Measurements from ENCODE around the gene MERTK. TPM values are rescaled to one million over a fixed set of nuclear protein-coding genes. Genes with fewer than 3 reads are reported as not detected.

Gene MERTK
- total and polyA plus RNA-seq, 2 of the 8 experiments (the other 6 are each of a cell fraction or from before 2014, with no cell fraction given), result 6.5 to 7.0 TPM

DNA sequence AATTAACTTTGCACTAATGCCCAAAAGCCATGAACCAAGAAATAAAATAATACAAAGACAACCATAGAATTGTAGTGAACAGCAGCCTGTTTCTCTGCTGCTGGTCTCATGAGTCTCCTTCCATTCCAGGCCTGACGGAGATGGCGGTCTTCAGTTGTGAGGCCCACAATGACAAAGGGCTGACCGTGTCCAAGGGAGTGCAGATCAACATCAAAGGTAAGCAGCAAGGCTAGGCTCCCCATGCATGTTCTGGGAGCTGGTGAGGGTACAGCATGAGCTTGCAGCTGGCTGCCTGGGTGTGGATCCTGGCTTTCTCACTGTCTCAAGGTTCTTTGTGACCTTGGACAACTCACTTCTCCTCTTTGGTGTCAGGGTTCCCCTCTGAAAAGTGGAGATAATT lies 66.7 kb downstream of the MERTK start:
- no peaks in the 10 kb centered on the region for H3K27me3 ChIP-seq (replicated peaks in 1 of 4; ENCODE audit: control insufficient read depth in 3 of 4, extremely low read depth in 1 of 4, insufficient read depth in 3 of 4, low read length in 3 of 4)
- H2BK12ac ChIP-seq (ENCODE audit: low read depth, low read length), result no peak overlapping the region
- POLR2A ChIA-PET (ENCODE audit: partially characterized antibody), result no interaction called here
- no peak overlapping the region for H3K23ac ChIP-seq (ENCODE audit: insufficient read length)
- peak overlapping the region in 1 of 4 experiments; percentile 24; a peak in 1 of 7 replicates for H3K9ac ChIP-seq (replicated peaks in 1 of 4; ENCODE audit: extremely low read depth in 1 of 4, low read depth in 3 of 4, low read length in 3 of 4)
- H3K56ac ChIP-seq (replicated peaks; ENCODE audit: insufficient read length, low read depth, low read length), result no peak overlapping the region
- H3K36me3 ChIP-seq (ENCODE audit: control insufficient read depth in 2 of 4, insufficient read depth in 4 of 4, low read length in 3 of 4), result no peaks in the 10 kb centered on the region
- no peak overlapping the region for H2AK5ac ChIP-seq (ENCODE audit: low read depth, low read length)
- WGBS, 2 experiments (ENCODE audit: extremely low coverage in 1 of 2, insufficient coverage in 1 of 2, insufficient read length in 1 of 2, insufficient replicate concordance in 2 of 2, low coverage in 1 of 2, low lambda C conversion rate in 2 of 2, missing lambda C conversion rate in 1 of 2), result 85% methylated on average over 3 of the region's 3 CpGs; no CpG with 5 or more reads in 1 of the 2 experiments
- H4K20me1 ChIP-seq (replicated peaks in 1 of 2; ENCODE audit: control insufficient read depth in 1 of 2, insufficient read depth in 2 of 2, low read length in 2 of 2), result no peaks in the 10 kb centered on the region
- H3K4me1 ChIP-seq (replicated peaks in 1 of 4; ENCODE audit: control insufficient read depth in 3 of 4, insufficient read depth in 4 of 4, low read length in 3 of 4), result no peaks in the 10 kb centered on the region
- no peak overlapping the region for H3K4ac ChIP-seq (replicated peaks; ENCODE audit: insufficient read length, low read depth, low read length)
- no peak overlapping the region for H4K5ac ChIP-seq (ENCODE audit: insufficient read length, low read depth, low read length)
- no peak overlapping the region for H3K4me2 ChIP-seq (ENCODE audit: insufficient read depth in 1 of 2, low read depth in 2 of 2, low read length in 2 of 2)
- no peak overlapping the region for H3K14ac ChIP-seq (ENCODE audit: insufficient read length)
- H3K4me3 ChIP-seq (ENCODE audit: extremely low read depth in 1 of 4, insufficient read depth in 2 of 4, low read depth in 3 of 4, low read length in 4 of 4), result no peak overlapping the region
- H2AFZ ChIP-seq (ENCODE audit: low read length), result no peak overlapping the region
- DNase-seq (ENCODE audit: low read depth in 1 of 2, low spot score in 2 of 2), result no peak
- H4K91ac ChIP-seq (replicated peaks; ENCODE audit: insufficient read length, low read length), result no peak overlapping the region
- CTCF ChIA-PET (ENCODE audit: partially characterized antibody), result no interaction called here
- no peak for FAIRE-seq
- no peaks in the 10 kb centered on the region for H3K79me1 ChIP-seq (ENCODE audit: low read depth, low read length)
- no peaks in the 10 kb centered on the region for H3K79me2 ChIP-seq (ENCODE audit: control insufficient read depth in 1 of 2, insufficient read depth in 2 of 2, low read length in 2 of 2)
- no peak overlapping the region for H2BK20ac ChIP-seq (ENCODE audit: low read length)
- no peaks in the 10 kb centered on the region for H3K23me2 ChIP-seq (ENCODE audit: low read depth, low read length)
- TF ChIP-seq CBX8 (IDR thresholded peaks at IDR 0.05; ENCODE audit: borderline replicate concordance, low read depth, low read length) (no peak), BRCA1 (IDR thresholded peaks at IDR 0.05; ENCODE audit: low read depth, low read length) (no peak)
- no peak overlapping the region for H3K27ac ChIP-seq (ENCODE audit: low read depth, low read length)
- H3K9me3 ChIP-seq (ENCODE audit: insufficient read depth in 2 of 2, low read depth in 1 of 2, low read length in 1 of 2), result no peaks in the 10 kb centered on the region
- no peak overlapping the region for H2BK120ac ChIP-seq (replicated peaks; ENCODE audit: low read depth, low read length)
- no peak overlapping the region for H4K8ac ChIP-seq (ENCODE audit: extremely low read depth, insufficient read depth, low read length)
- no peak overlapping the region for H3K18ac ChIP-seq (ENCODE audit: extremely low read depth, low read length)
- H2BK15ac ChIP-seq (ENCODE audit: low read length), result no peak overlapping the region
- H2BK5ac ChIP-seq (ENCODE audit: low read depth, low read length), result no peak overlapping the region

Data from H1 (cell line).